ENCODE data around the gene MEGF11.

The MEGF11 gene

DNA sequence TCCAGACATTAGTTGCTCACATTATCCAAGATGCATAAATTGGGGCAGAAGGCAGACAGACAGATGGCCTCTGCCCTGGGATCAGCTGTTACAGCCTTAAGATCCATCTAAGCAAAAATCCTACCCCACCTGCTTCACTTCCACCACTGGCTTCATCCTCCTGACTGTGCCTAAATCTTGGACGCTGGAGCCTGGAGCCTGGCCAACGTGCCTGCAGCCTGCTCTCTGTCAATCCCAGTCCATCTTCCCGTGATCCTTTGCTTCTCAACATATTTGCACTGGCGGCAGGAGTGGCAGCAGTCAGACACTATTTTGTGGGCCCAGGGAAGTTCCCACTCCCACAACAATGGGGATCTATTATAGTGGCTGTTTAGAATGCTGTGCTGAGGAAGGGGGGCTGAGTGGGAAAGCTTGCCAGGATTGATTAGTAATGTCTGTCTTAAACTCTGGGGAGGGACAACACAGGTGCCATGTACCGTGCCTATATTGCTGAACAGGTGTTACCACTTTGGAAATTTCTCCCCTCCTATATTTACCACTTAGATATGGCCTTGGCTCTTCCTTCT, 121.2 kb downstream of the MEGF11 start:
- no peak overlapping the region for H3K9ac ChIP-seq (ENCODE audit: low read length)

DNA sequence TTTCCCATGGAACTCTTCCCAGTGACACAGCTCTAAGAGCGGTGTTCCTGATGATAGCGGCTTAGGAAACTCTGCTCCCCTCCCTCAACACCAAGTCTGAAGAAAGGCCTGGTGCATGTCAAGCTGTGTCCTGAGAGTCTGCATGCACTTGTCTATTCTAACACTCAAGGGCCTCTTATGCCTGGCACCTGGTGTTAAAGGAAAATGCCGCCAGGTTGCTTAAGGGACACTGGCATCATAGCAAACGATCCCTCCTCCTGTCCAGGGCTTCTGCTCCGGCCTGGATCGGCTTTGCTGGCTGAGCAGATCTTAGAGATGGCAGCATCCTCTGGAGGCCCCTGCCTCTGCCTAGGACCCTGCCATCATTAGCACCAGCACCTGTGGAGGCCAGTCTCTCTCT, 121.7 kb downstream of the MEGF11 start:
- no peaks in the 10 kb centered on the region for H3K9me3 ChIP-seq (ENCODE audit: control insufficient read depth, low read depth, low read length)
- no peaks in the 10 kb centered on the region for H3K36me3 ChIP-seq (ENCODE audit: control insufficient read depth, low read depth, low read length)
- no peak overlapping the region for H3K4me3 ChIP-seq (ENCODE audit: low read length)
- H3K4me1 ChIP-seq (ENCODE audit: control insufficient read depth, low read depth, low read length): no peaks in the 10 kb centered on the region
- no peak overlapping the region for H3K27ac ChIP-seq (ENCODE audit: low read length)
- no peaks in the 10 kb centered on the region for H3K27me3 ChIP-seq (ENCODE audit: control insufficient read depth, insufficient read depth, low read length)
- no peak overlapping the region for H3K9ac ChIP-seq (ENCODE audit: low read length)

More for the DNA sequence above, 121.2 kb downstream of the MEGF11 start:
- Histone ChIP-seq H3K4me1 (ENCODE audit: control insufficient read depth, low read depth, low read length) (no peaks in the 10 kb centered on the region), H3K4me3 (ENCODE audit: low read length) (no peak overlapping the region), H3K9me3 (ENCODE audit: control insufficient read depth, low read depth, low read length) (no peaks in the 10 kb centered on the region), H3K27ac (ENCODE audit: low read length) (no peak overlapping the region), H3K36me3 (ENCODE audit: control insufficient read depth, low read depth, low read length) (no peaks in the 10 kb centered on the region), H3K27me3 (ENCODE audit: control insufficient read depth, insufficient read depth, low read length) (no peaks in the 10 kb centered on the region)

DNA sequence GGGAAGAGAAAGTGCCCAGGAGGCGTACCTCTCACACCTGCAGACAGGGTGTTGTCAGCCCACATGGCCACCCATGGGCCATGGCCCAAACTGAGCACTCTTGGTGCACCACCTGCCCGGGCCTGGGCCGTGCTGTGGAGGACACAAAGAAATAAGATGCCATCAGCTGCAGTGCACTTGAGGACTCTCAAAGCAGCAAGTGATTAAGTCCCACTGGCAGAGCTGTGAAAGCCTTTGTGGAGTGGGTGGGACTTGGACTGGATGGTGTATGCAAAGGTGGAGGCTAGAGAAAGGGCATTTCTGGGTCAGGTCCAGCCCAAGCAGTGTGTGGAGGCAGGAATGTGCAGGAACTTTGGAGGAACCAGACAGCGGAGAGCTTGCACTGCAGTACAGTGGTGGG, 122.3 kb downstream of the MEGF11 start:
- no peaks in the 10 kb centered on the region for H3K36me3 ChIP-seq (ENCODE audit: control insufficient read depth, low read depth, low read length)
- H3K27me3 ChIP-seq (ENCODE audit: control insufficient read depth, insufficient read depth, low read length): no peaks in the 10 kb centered on the region

DNA sequence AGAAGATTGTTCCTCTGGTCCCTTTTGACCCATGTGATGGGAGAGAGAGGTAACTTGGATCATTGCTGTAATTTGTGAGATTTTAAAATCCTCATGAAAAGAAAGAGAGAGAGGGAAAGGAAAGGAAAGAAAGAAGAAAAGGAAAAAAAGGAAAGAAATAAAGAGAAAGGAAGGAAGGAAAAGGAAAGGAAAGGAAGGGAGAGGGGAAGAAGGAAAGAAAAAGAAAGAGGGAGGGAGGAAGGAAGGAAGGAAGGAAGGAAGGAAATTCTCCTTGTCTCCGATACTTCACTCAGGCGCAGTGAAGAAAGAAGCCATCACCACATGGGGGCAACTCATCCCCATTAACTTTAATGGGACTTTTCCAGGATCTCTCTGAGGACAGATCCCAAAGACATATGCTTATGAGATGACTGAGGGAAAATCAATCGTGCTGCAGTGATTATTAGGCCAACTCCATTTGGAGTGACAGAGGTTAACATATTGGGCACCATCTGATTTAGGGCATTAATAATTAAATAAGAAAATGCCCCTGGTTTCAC, 123.0 kb downstream of the MEGF11 start:
- H3K27me3 ChIP-seq (ENCODE audit: control insufficient read depth, insufficient read depth, low read length): no peaks in the 10 kb centered on the region
- H3K36me3 ChIP-seq (ENCODE audit: control insufficient read depth, low read depth, low read length): no peaks in the 10 kb centered on the region
- no peaks in the 10 kb centered on the region for H3K9me3 ChIP-seq (ENCODE audit: control insufficient read depth, low read depth, low read length)
- H3K27ac ChIP-seq (ENCODE audit: low read length): no peak overlapping the region
- no peak overlapping the region for H3K4me3 ChIP-seq (ENCODE audit: low read length)
- no peak overlapping the region for H3K9ac ChIP-seq (ENCODE audit: low read length)
- peaks cover 12% of the 10 kb centered on the region for H3K4me1 ChIP-seq (ENCODE audit: control insufficient read depth, low read depth, low read length)

More for the DNA sequence above, 122.3 kb downstream of the MEGF11 start:
- Histone ChIP-seq H3K4me3 (ENCODE audit: low read length) (no peak overlapping the region), H3K9me3 (ENCODE audit: control insufficient read depth, low read depth, low read length) (no peaks in the 10 kb centered on the region), H3K4me1 (ENCODE audit: control insufficient read depth, low read depth, low read length) (peaks cover 5% of the 10 kb centered on the region), H3K9ac (ENCODE audit: low read length) (no peak overlapping the region), H3K27ac (ENCODE audit: low read length) (no peak overlapping the region)

DNA sequence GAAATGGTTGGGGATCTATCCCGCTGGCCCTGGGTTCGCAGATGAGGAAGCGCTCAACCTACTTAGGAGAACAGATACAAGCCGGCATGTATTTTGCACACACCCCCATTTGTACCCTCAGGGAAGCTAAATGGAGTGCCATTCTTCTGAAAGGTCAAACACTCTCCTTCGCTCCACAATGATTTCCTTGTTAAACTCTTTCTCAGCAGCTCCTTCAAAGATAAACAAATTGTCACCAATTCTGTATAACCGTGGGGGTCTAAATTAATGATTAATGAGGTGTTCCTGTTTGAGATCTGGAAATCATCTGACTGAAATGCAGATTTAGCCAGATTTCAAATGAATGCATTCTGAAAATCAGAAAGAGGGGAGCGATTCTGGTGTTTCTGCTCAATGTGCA, 124.0 kb downstream of the MEGF11 start:
- peaks cover 18% of the 10 kb centered on the region for H3K4me1 ChIP-seq (ENCODE audit: control insufficient read depth, low read depth, low read length)
- H3K9me3 ChIP-seq (ENCODE audit: control insufficient read depth, low read depth, low read length): no peaks in the 10 kb centered on the region
- H3K27me3 ChIP-seq (ENCODE audit: control insufficient read depth, insufficient read depth, low read length): no peaks in the 10 kb centered on the region
- no peak overlapping the region for H3K27ac ChIP-seq (ENCODE audit: low read length)
- H3K36me3 ChIP-seq (ENCODE audit: control insufficient read depth, low read depth, low read length): no peaks in the 10 kb centered on the region
- no peak overlapping the region for H3K9ac ChIP-seq (ENCODE audit: low read length)
- no peak overlapping the region for H3K4me3 ChIP-seq (ENCODE audit: low read length)

DNA sequence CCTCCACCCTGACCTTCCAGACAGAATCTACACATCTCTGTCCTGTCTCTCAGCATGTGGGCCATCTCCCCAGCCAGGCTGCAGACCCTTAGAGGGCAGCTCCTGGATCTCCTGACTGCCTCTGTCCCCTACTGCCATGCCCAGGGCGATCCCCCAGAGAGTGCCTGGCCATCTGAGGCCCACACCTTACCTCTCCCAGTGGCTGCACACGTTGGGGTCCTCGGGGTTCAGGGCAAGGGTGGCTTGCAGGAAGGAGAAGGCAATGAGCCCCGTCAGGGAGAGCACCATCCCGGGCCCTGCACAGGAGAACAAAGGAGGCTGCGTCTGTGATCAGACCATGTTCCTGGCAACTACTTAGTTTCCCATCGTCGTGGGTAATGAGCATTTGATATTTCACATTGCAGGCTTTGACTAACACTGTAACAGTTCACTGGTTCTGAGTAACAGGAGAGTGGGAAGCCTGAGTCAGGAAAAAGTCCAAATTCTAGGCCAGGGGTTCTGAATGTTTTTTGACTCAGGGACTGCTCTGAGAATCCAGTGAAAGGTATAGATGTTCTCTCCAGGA, 125.4 kb downstream of the MEGF11 start:
- Histone ChIP-seq H3K4me3 (ENCODE audit: low read length) (no peak overlapping the region), H3K9me3 (ENCODE audit: control insufficient read depth, low read depth, low read length) (no peaks in the 10 kb centered on the region), H3K9ac (ENCODE audit: low read length) (no peak overlapping the region), H3K27ac (ENCODE audit: low read length) (no peak overlapping the region), H3K36me3 (ENCODE audit: control insufficient read depth, low read depth, low read length) (no peaks in the 10 kb centered on the region), H3K4me1 (ENCODE audit: control insufficient read depth, low read depth, low read length) (peaks cover 21% of the 10 kb centered on the region), H3K27me3 (ENCODE audit: control insufficient read depth, insufficient read depth, low read length) (no peaks in the 10 kb centered on the region)

DNA sequence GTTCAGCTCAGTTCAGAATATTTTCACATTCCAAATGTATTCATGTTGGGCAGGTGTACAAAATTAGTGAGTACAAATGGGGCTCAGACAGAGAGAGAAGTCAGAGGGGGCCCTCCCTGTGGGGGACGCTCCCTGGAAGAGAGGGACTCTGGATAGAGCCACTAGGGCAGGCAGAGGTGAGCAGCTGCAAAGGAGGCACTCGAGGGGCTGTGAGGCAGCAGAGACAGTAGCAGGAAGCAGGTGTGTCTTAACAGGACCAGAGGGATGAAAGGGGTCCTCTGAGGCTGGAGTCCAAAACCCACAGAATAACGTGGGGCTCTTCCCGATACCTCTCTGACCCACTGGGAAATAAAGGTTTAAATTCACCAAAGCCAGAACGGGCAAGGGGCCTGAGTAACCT, 127.1 kb downstream of the MEGF11 start:
- Histone ChIP-seq H3K27ac (ENCODE audit: low read length) (no peak overlapping the region), H3K27me3 (ENCODE audit: control insufficient read depth, insufficient read depth, low read length) (no peaks in the 10 kb centered on the region), H3K4me3 (ENCODE audit: low read length) (no peak overlapping the region)

DNA sequence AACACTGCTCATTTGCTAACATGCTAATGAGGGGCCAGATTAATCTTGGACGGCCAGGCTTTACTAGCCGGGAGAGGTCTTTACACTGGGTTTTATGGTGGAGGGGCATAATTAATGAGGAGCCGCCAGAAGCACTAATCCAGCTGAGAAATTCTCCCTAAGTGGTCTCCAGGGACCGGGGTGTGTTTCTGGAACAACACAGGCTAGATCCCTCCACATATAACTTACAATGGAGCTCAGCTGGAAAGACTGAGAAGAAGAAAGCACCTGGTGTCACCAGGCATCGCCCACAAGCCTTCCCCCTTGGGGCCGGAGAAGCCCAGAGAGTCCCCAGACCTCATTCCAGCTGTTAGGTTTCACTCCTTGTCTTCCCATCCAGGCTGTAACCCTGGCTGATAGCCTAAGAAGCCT, 127.5 kb downstream of the MEGF11 start:
- Histone ChIP-seq H3K9me3 (ENCODE audit: control insufficient read depth, low read depth, low read length) (no peaks in the 10 kb centered on the region), H3K9ac (ENCODE audit: low read length) (no peak overlapping the region), H3K4me3 (ENCODE audit: low read length) (no peak overlapping the region), H3K27ac (ENCODE audit: low read length) (no peak overlapping the region), H3K4me1 (ENCODE audit: control insufficient read depth, low read depth, low read length) (peaks cover 21% of the 10 kb centered on the region), H3K36me3 (ENCODE audit: control insufficient read depth, low read depth, low read length) (no peaks in the 10 kb centered on the region), H3K27me3 (ENCODE audit: control insufficient read depth, insufficient read depth, low read length) (no peaks in the 10 kb centered on the region)

More for the DNA sequence above, 127.1 kb downstream of the MEGF11 start:
- Histone ChIP-seq H3K9me3 (ENCODE audit: control insufficient read depth, low read depth, low read length) (no peaks in the 10 kb centered on the region), H3K4me1 (ENCODE audit: control insufficient read depth, low read depth, low read length) (peaks cover 21% of the 10 kb centered on the region), H3K9ac (ENCODE audit: low read length) (no peak overlapping the region), H3K36me3 (ENCODE audit: control insufficient read depth, low read depth, low read length) (no peaks in the 10 kb centered on the region)

DNA sequence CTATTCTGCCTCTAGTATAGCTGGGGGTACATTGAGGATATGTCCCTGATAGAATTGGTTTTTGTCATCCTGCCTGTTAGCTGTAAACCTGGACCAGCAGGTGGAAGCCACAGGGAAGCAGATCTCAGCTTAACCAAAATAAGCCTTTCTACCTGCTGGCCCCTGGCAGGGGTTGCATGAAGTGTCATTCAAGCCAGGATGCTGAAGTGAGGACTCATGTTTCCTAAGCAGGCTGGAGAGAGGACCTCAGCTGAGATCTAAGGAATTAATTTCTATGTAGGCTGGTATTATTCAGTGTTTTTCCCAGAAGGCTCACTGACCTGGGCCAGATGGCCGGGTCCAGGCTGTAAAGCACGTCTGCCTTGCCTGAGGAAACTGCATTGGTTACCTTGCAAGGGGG, 128.9 kb downstream of the MEGF11 start:
- Histone ChIP-seq H3K27me3 (ENCODE audit: control insufficient read depth, insufficient read depth, low read length) (no peaks in the 10 kb centered on the region), H3K4me1 (ENCODE audit: control insufficient read depth, low read depth, low read length) (peaks cover 21% of the 10 kb centered on the region), H3K9me3 (ENCODE audit: control insufficient read depth, low read depth, low read length) (no peaks in the 10 kb centered on the region), H3K9ac (ENCODE audit: low read length) (no peak overlapping the region), H3K27ac (ENCODE audit: low read length) (no peak overlapping the region), H3K36me3 (ENCODE audit: control insufficient read depth, low read depth, low read length) (no peaks in the 10 kb centered on the region), H3K4me3 (ENCODE audit: low read length) (no peak overlapping the region)

DNA sequence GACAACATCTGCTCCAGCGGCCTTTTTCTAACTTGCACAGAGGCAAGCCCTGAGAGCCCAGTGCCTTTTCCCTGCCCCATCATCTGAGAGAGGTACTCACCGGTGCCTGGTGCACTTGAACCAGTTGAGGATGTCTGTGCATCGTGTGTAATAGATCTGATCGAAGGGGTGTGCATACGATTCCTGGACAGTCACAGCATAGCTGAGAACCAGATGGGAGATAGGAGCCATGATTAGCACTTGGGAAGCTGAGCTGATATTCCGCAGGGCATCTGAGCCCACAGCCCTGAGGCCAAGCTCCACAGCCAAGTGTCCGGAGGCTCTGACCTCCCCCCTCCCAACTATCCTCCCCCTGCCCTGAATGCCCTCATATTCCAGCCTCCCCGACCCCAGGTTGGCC, 129.8 kb downstream of the MEGF11 start:
- Histone ChIP-seq H3K9ac (ENCODE audit: low read length) (no peak overlapping the region), H3K9me3 (ENCODE audit: control insufficient read depth, low read depth, low read length) (no peaks in the 10 kb centered on the region), H3K36me3 (ENCODE audit: control insufficient read depth, low read depth, low read length) (no peaks in the 10 kb centered on the region), H3K4me1 (ENCODE audit: control insufficient read depth, low read depth, low read length) (peaks cover 21% of the 10 kb centered on the region), H3K27ac (ENCODE audit: low read length) (no peak overlapping the region), H3K27me3 (ENCODE audit: control insufficient read depth, insufficient read depth, low read length) (no peaks in the 10 kb centered on the region), H3K4me3 (ENCODE audit: low read length) (no peak overlapping the region)

DNA sequence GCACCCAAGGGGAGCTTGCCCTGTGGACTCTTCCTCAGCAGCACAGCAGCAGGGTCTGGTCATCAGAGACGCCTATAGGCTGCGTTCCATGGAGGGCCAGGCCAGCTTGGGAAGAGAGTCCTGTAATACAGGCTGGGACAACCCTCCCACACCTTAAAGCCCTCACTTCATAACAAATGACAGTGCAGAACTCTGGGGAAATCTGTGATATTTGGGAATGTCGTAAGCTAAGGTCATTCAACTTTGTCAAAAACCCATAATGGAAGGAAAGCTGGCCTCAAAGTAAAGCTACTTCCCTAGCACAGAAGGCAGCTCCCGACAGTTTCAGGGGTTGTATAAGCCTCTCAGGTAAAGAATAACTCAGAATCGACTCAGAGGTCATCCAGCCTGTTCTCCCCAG, 133.1 kb downstream of the MEGF11 start:
- H3K36me3 ChIP-seq (ENCODE audit: control insufficient read depth, low read depth, low read length): no peaks in the 10 kb centered on the region
- no peak overlapping the region for H3K9ac ChIP-seq (ENCODE audit: low read length)
- no peak overlapping the region for H3K27ac ChIP-seq (ENCODE audit: low read length)
- H3K27me3 ChIP-seq (ENCODE audit: control insufficient read depth, insufficient read depth, low read length): no peaks in the 10 kb centered on the region
- H3K9me3 ChIP-seq (ENCODE audit: control insufficient read depth, low read depth, low read length): no peaks in the 10 kb centered on the region
- H3K4me3 ChIP-seq (ENCODE audit: low read length): no peak overlapping the region
- peaks cover 13% of the 10 kb centered on the region for H3K4me1 ChIP-seq (ENCODE audit: control insufficient read depth, low read depth, low read length)

DNA sequence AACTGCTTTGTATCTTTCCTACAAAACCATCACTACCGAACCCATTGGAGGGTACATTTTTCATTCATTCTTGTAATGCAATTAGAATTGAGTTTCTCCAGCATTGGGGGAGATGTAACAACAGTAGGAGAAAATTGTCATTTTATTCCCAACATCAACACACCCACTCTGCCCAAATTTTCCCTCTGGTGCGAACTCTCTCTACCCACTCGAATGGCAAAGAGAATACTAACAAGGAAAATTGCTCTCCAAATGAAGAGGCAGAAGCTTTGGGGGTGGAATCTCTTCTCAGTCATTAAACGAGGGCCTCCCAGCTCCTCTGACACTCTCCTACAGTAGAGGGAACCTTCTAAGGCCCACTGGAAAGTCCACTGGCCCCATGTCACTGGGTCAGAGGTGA, 135.7 kb downstream of the MEGF11 start:
- H3K27ac ChIP-seq (ENCODE audit: low read length): no peak overlapping the region
- no peaks in the 10 kb centered on the region for H3K9me3 ChIP-seq (ENCODE audit: control insufficient read depth, low read depth, low read length)
- no peaks in the 10 kb centered on the region for H3K36me3 ChIP-seq (ENCODE audit: control insufficient read depth, low read depth, low read length)
- no peak overlapping the region for H3K9ac ChIP-seq (ENCODE audit: low read length)
- H3K4me3 ChIP-seq (ENCODE audit: low read length): no peak overlapping the region
- peaks cover 13% of the 10 kb centered on the region for H3K4me1 ChIP-seq (ENCODE audit: control insufficient read depth, low read depth, low read length)
- H3K27me3 ChIP-seq (ENCODE audit: control insufficient read depth, insufficient read depth, low read length): no peaks in the 10 kb centered on the region

Data from iPS-18a (cell line).